NCI-H1092 treated with DMSO at 0.1 percent for 48 hours (cell line): ENCODE measurements around the gene PSMD4.
"Not testable (repeated sequence)": the region's sequence is repeated elsewhere in the genome, so short reads cannot be mapped to it uniquely, and the experiment has no call there.

ENCODE experiments used
- DNase-seq: peaks from one replicate; lab custom pipeline; 2025; lab: John Stamatoyannopoulos, UW

The PSMD4 gene

GRCh38 chr1:151254217-151255213 is at the start of gene PSMD4:
Gene PSMD4, plus strand, starts transcription at chr1:151254734. Its CDS starts 49 bp downstream, at chr1:151254783.
- DNase-seq: peak; percentile 98

DNA sequence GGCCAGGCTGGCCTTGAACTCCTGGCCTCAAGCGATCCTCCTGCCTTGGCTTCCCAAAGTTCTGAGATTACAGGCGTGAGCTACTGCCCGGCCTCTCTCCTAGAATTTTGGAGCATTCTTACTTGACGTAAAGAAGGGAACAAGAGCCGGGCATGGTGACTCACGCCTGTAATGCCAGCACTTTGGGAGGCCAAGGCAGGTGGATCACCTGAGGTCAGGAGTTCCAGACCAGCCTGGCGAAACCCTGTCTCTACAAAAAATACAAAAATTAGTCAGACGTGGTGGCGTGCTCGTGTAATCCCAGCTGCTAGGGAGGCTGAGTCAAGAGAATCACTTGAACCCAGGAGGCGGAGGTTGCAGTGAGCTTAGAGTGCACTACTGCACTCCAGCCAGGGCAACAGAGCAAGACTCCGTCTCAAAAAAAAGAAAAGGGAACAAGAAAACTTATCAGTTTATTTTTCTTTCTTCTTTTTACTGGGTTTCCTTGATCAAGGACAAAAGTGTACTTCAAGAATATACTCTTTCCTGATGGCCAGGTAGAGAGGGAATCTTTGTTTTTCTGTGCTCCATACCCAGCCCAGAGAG is 49.1 kb upstream of the PSMD4 start:
- DNase-seq: not testable (repeated sequence)

GRCh38 chr1:151210830-151211229 is 43.7 kb upstream of the PSMD4 start:
- no peak for DNase-seq

DNA sequence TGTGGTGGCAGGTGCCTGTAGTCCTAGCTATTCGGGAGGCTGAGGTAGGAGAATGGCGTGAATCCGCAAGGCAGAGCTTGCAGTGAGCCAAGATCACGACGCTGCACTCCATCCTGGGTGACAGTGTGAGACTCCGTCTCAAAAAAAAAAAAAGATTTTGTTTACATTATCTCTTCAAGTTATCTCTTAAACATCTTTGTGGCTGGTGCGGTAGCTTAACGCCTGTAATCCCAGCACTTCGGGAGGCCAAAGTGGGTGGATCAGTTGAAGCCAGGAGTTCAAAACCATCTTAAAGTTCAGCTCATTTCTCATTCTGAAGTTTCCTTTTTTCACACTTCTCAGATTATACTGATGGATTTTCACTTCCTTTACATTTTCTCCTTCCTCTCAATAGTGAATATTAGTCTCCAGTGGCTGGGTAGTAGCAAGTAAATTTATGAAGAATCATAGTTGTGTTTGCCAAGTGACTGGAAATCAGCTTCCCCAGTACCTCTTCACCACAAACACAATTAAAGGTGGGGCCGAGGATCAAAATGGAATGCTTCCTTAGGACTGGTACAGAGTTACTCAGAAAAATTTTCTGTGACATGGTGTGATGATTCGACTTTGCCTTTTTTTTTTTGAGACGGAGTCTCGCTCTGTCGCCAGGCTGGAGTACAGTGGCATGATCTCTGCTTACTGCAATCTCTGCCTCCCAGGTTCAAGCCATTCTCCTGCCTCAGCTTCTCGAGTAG is 42.4 kb upstream of the PSMD4 start:
- no peak for DNase-seq

GRCh38 chr1:151213560-151213959 is 41.0 kb upstream of the PSMD4 start:
- no peak for DNase-seq

DNA sequence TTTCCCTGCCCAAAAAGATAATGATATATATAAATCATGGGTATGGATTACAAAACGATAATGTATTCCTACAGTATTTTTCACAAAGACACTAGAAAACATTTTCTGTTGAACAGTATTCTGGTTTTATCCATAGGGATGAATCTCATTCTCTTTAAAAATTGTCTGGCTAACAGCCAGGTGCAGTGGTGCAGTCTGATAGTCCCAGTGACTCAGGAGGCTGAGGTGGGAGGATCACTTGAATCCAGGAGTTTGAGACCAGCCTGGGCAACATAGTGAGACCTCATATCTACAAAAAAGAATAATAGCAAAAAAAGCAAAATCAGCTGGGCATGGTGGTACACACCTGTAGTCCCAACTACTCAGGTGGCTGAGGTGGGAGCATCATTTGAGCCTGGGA is 32.9 kb upstream of the PSMD4 start:
- no peak for DNase-seq

DNA sequence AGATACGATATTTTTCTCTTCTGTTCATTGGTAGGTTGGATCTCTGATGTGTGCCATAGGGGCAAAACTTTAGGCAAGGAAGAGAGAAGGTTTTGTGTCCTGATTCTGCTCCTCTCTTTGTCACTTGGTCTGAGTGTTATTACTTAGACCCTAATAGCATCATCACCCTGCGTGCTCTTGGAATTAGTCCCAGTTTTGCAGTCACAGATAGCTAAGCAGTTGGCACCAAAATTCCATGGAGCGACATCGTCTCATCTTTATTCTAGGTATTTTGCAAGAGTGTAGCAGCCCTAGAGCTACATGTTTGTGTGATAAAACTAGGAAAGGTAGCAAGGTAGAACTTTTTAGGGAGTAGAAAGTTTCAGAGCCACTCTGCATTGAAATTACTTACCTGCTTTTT is 32.4 kb upstream of the PSMD4 start:
- no peak for DNase-seq

DNA sequence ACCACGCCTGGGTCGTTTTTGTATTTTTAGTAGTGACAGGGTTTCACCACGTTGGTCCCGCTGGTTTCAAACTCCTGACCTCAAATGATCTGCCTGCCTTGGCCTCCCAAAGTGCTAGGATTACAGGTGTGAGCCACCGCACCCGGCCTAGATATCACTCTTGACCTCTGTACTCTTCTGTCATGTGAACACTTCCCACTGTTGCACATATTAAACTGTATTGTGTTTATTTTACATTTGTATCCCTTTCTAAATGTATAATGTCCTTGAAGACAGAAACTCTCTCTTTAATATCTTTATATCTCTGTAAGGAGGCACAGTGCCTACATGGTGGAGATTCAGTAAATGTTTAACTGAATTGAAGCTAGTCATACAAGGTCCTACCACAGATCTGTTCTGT is 19.3 kb upstream of the PSMD4 start:
- no peak for DNase-seq

- no peak for DNase-seq
These were observed 16.7 kb upstream of the PSMD4 start for GRCh38 chr1:151237678-151238466.

- no peak for DNase-seq
These were observed 16.1 kb upstream of the PSMD4 start for GRCh38 chr1:151238467-151238739.

DNA sequence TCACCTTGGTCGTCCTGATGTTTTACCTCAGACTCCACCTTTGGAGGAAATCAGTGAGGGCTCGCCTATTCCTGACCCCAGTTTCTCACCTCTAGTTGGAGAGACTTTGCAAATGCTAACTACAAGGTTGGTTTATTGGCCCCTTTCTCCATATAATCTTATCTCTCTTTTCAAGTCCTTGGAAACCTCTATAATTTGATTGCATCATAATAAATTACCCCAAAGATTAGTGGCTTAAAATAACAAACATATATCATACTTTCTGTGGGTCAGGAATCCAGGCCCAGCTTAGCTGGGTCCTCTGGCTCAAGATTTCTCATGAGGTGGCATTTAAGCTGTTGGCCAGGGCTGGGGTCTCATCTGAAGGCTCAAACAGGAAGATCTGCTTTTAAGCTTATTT is 12.1 kb upstream of the PSMD4 start:
- no peak for DNase-seq

- no peak for DNase-seq
These were observed 10.8 kb upstream of the PSMD4 start for GRCh38 chr1:151243683-151244216.

DNA sequence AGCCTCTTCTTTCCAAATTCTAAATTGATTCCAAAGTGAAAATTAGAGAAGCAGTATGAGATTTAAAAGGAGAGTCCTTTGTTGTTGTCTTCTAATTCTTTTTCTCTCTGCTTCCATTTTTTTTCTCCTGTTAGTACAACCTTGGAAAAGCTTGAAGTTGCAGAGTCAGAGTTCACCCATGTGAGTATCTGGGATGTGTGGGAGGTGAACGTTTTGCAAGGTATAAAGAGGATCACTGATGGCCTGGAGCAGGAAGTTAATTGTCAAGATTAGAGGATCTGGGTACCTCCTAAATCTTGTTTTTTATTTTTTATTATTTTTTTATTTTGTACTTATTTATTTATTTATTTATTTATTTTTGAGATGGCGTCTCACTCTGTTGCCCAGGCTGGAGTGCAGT is 7.7 kb upstream of the PSMD4 start:
- DNase-seq: no peak

DNA sequence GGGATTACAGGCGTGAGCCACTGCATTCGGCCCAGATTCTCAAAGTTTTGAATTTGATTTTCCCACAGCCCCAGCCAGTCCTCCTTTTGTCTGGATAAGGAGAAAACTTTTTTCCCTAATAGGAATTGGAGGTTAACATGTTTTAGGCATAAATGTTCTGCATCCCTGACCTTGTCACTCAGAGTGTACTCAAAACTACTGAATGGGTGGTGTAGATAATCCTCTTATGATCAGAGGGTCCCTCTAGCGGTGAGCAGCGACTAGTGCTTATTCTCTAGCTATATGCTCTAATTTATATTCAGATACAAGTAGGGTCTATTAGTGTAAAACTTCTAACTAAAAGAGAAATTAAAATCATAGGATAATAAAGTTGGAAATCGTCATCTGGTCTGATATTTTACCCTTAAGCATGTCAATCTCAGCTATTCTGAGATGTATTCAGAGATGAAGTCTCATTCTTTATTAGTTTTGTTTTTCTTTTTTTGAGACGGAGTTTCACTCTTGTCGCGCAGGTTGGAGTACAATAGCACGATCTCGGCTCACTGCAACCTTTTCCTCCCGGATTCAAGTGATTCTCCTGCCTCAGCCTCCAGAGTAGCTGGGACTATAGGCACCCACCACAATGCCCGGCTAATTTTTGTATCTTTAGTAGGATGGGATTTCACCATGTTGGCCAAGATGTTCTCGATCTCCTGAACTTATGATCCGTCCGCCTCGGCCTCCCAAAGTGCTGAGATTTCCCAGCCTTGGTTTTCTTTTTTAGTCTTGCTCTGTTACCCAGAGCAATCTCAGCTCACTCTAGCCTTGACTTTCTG is 2.7 kb upstream of the PSMD4 start:
- peak; percentile 83 for DNase-seq

DNA sequence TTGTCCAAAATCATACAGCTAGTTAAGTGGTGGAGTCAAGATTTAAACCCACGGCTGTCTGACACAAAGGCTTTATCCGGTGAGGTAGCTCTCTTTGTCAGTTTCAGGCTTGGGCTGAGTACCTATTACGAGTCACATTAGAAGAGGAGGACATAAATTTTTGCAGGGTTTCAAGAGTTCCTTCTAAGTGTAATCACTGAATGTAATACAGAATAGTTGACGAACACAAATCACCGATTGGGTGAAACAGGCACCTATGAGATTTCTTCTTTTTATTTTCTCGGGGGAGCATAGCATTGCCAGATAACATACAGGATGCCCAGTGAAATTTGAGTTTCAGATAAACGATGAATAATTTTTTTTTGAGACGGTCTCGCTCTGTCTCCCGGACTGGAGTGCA is 847 bp downstream of the PSMD4 start:
- DNase-seq: no peak

DNA sequence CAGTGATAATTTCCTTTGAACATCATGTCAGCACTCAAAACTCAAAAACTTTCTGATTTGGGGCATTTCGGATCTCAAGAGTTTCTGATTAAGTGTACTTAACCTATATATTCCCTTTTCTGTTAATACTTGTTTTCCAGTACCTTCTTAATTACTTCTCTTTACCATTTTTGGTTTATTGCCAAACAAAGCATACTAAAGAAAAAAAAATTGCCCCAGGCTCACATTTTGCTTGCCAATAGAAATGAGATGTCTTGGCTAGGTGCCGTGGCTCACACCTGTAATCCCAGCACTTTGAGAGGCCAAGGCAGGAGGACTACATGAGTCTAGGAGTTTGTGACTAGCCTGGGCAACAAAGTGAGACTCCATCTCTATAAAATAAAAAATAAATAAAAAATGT is 4.8 kb downstream of the PSMD4 start:
- no peak for DNase-seq

GRCh38 chr1:151265446-151266236 is 11.1 kb downstream of the PSMD4 start:
- DNase-seq: no peak

GRCh38 chr1:151266315-151266714 is 11.8 kb downstream of the PSMD4 start:
- no peak for DNase-seq

DNA sequence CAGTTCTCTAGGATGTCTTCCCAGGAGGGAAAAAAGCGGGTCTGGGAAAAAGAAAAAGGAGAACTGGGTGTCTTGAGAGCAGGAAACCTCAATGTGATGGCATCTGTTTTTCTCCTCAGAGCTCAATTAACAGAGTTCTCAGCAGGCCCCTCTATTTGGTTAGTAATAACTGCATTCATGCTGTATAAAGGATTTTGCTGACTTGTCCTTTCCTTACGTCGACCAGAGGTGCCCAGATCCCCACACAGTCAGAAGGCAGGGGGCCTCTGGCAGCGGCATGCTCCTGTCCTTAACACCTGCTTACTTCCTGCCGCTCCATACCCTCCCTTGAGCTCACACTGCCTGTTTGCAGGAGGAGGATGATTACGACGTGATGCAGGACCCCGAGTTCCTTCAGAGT is 12.3 kb downstream of the PSMD4 start:
- DNase-seq: no peak

DNA sequence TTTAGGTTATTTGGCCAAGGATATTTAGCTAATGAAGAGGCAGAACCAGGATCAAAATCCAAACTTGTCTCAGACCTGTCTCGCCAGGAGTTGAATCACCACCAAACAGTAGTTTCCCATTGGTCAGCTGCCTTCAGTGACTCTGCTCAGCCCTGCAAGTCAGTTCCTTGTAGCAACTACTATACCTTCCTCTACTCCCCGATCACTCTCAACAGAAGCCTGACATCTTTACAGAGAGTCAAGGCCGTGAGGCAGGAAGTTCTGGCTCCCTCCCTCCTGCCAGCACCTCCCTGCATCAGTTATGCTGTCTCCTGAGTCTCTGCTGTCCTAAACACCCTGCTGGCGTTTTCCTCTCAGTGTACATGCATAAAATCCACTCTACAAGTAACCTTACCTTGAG is 13.2 kb downstream of the PSMD4 start:
- DNase-seq: no peak
